Fibroblast of pulmonary artery (primary cell): Measurements from ENCODE around the gene MGMT.

Experiments used
- DNase-seq: peaks from one replicate; pipeline ENCODE4 v3.0.0-alpha.2; 2010; ENCODE audit warnings: low read depth
- H3K4me3 ChIP-seq: replicated peaks from 2 replicates; pipeline ENCODE4 v1.5.1; 2011; ENCODE audit warnings: low read depth, mild to moderate bottlenecking, control low read depth, low read length, moderate library complexity
- TF ChIP-seq, protein P1 (sequence below): IDR thresholded peaks from 2 replicates; pipeline ENCODE4 v1.5.1; 2011; ENCODE audit warnings: mild to moderate bottlenecking, control low read depth, low read length, inconsistent platforms; ENCODE audit errors: missing control alignments

The MGMT gene

DNA sequence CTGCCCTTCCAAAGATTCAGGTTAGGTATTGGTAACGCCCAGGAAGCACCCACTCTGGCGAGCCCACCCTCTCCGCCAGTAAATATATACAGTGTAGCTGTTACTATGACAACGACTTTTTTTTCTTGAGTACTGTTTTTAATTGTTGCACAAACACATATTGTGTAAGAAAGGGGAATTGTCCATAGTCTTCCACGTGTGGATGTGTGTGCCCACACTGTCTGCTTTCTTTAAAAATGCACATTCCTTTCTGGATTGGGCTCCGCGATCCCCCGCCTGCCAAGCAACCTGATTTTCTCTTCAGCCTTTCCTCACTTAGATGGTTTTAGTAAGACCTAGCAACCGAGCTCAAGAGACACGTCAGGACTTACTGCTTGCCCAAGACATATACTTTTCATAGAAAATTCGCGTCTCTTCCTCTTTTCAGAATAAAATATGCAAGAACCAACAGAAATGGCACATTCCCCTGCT is 249.2 kb downstream of the MGMT start:
- no peak for DNase-seq
- H3K4me3 ChIP-seq = no peak overlapping the region
- TF ChIP-seq, protein P1, sequence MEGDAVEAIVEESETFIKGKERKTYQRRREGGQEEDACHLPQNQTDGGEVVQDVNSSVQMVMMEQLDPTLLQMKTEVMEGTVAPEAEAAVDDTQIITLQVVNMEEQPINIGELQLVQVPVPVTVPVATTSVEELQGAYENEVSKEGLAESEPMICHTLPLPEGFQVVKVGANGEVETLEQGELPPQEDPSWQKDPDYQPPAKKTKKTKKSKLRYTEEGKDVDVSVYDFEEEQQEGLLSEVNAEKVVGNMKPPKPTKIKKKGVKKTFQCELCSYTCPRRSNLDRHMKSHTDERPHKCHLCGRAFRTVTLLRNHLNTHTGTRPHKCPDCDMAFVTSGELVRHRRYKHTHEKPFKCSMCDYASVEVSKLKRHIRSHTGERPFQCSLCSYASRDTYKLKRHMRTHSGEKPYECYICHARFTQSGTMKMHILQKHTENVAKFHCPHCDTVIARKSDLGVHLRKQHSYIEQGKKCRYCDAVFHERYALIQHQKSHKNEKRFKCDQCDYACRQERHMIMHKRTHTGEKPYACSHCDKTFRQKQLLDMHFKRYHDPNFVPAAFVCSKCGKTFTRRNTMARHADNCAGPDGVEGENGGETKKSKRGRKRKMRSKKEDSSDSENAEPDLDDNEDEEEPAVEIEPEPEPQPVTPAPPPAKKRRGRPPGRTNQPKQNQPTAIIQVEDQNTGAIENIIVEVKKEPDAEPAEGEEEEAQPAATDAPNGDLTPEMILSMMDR = no peak

DNA sequence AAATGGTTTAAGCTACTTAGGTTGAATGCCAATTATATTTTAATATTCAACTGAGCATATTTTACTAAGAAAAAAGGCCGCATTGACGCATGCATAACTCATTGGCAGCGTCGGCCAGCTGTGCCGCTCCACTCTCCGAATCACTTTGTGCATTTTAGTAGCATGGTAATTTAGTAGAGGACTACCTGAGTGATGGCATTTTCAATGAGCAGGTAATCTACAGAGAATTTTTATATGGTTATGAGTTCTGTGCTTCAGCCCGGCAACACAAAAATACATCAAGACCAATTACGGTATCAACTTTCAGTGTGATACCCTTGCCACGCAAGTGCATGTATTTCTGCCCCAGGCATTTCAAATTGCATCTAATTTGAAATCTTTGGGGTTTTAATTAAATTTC is 249.8 kb downstream of the MGMT start:
- H3K4me3 ChIP-seq = no peak overlapping the region
- TF ChIP-seq, protein P1 = no peak
- no peak for DNase-seq

DNA sequence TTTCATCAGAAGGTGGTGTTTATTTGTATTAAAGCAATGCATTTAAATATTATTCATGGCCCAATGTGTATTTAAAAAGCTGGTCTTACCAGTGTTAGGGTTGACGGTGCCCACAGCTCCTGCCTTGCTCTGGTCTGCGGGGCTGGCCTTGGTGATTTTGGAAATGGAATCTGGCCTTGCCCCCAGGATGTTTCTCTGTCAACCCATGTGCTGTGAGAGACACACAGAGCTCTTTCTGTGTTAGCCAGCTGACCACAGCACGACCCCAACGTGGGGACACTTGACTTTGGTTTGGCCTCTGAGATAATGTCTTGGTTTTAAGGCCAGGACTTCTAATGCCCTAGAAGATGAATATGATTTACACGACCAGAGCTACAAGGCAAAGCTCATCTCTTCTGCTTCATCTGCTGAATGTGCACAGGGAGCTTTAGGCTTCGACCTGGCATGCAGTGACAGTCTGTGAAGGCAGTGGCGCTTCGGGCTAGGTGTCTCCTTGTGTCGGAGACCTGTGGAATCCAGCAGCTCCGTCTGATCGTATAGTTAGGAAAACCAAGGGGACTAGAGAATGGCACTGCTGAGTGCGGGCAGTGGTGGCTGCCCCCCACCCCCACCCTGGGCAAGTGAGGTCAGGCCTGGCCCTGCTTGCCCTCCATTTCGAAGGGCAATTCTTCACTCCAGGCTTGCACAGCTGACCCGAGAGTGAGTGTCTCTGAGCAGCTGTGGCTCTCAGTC is 250.9 kb downstream of the MGMT start:
- TF ChIP-seq, protein P1 = no peak
- DNase-seq = no peak
- H3K4me3 ChIP-seq = no peak overlapping the region

DNA sequence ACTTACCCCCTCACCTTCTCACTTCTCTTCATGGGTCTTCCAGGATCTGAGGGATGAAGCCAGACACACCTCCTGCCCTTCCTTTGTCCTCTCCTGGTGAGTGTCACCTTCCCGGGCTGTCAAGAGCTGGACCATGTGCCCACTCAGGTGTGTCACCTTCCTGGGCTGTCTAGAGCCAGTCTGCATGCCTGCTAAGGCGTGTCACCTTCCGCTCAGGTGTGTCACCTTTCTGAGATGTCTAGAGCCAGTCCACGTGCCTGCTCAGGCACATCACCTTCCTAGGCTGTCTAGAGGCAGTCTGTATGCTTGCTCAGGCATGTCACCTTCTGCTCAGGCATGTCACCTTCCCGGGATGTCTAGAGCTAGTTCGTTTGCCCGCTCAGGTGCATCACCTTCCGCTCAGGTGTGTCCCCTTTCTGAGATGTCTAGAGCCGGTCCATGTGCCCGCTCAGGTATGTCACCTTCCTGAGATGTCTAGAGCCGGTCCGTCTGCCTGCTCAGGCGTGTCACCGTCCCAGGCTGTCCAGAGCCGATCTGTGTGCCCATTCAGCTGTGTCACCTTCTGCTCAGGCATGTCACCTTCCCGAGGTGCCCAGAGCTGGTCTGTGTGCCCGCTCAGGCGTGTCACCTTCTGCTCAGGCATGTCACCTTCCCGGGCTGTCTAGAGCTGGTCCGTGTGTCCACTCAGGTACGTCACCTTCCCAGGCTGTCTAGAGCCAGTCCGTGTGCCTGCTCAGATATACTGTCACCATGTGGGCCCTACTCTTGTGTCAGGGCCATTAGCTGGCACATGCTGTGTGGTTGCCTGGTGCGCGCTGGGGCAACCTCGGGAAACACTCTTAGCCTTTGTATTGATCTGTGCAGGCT is 251.7 kb downstream of the MGMT start:
- TF ChIP-seq, protein P1 = no peak
- DNase-seq = no peak
- no peak overlapping the region for H3K4me3 ChIP-seq

DNA sequence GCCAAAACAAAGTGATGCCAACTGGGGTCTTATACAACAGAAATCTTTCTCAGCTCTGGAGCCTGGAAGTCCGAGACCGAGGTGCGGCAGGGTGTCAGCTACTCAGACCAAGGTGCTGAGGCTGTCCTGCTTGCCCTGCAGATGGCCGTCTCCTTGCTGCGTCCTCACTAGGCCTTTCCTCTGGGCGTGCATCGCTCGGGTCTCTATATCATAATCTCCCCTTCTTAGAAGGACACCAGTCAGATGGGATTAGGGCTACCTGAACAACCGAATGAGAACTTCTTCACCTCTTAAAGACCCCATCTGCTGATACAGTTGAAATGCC is 252.3 kb downstream of the MGMT start:
- H3K4me3 ChIP-seq = no peak overlapping the region
- TF ChIP-seq, protein P1 = no peak
- DNase-seq = no peak

DNA sequence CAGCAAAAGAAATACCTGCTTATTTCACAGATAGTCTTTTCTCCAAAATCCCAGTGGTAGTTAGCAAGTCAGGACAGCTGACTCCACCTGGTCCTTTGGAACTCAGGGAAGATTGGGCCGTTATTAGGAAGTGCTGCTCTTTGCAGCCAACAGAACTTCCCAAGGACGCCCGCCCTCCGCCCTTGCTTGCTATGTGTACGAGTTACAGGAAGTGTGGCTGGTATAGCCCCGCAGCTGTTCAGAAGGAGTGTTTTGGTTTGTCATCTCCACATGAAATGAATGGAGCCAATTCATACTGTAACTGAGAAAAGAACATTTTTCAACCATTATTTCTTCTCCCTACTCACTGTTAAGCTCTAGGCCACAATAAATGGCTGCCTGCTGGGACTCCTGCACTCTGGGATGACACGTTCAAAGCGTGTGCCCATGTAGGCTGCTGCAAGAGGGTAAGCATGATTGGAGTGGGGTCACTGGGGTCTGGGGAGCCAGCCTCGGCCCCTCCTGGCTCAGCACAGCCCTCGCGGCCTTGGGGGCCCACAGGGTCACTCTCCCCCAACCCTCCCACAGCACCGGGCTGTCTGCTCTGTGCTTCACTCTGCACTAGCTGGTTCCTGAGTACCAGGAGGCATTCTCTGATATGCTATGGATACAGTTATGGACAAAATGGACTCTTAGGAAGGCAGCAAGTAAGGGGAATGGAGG is 253.0 kb downstream of the MGMT start:
- no peak for DNase-seq
- H3K4me3 ChIP-seq = no peak overlapping the region
- TF ChIP-seq, protein P1 = no peak
